ENCODE measurements around the gene ZFP62.

The ZFP62 gene

GRCh38 chr5:180868960-180869359 is 7.9 kb upstream of the ZFP62 start:
- DNase-seq (ENCODE audit: low read depth in 3 of 3): peak; percentile 32 to 70 (median 33)

GRCh38 chr5:180866985-180867384 is 5.9 kb upstream of the ZFP62 start:
- DNase-seq (ENCODE audit: low read depth in 3 of 3): no peak

GRCh38 chr5:180865981-180866695 is 5.1 kb upstream of the ZFP62 start:
- no peak for DNase-seq (ENCODE audit: low read depth in 3 of 3)

- no peak for DNase-seq (ENCODE audit: low read depth in 3 of 3)
Observed at GRCh38 chr5:180862645-180863044, 1.6 kb upstream of the ZFP62 start.

GRCh38 chr5:180860273-180860886 is 696 bp downstream of the ZFP62 start:
- DNase-seq (ENCODE audit: low read depth in 3 of 3): no peak

GRCh38 chr5:180858586-180858985 is 2.5 kb downstream of the ZFP62 start:
- no peak for DNase-seq (ENCODE audit: low read depth in 3 of 3)

GRCh38 chr5:180853848-180854176 is 7.3 kb downstream of the ZFP62 start:
- DNase-seq (ENCODE audit: low read depth in 3 of 3): no peak

- DNase-seq (ENCODE audit: low read depth in 3 of 3): no peak
Observed at GRCh38 chr5:180853121-180853847, 7.8 kb downstream of the ZFP62 start.

GRCh38 chr5:180852495-180852894 is 8.6 kb downstream of the ZFP62 start:
- no peak for DNase-seq (ENCODE audit: low read depth in 3 of 3)

- DNase-seq (ENCODE audit: low read depth in 3 of 3): no peak
Observed at GRCh38 chr5:180850434-180851078, 10.5 kb downstream of the ZFP62 start.

- no peak for DNase-seq (ENCODE audit: low read depth in 3 of 3)
Observed at GRCh38 chr5:180849827-180850226, 11.2 kb downstream of the ZFP62 start.

- no peak for DNase-seq (ENCODE audit: low read depth in 3 of 3)
Observed at GRCh38 chr5:180848878-180849277, 12.2 kb downstream of the ZFP62 start.

- DNase-seq (ENCODE audit: low read depth in 3 of 3): no peak
Observed at GRCh38 chr5:180848265-180848664, 12.8 kb downstream of the ZFP62 start.

GRCh38 chr5:180847026-180847425 is 14.1 kb downstream of the ZFP62 start:
- no peak for DNase-seq (ENCODE audit: low read depth in 3 of 3)

- DNase-seq (ENCODE audit: low read depth in 3 of 3): no peak
Observed at GRCh38 chr5:180844858-180845257, 16.2 kb downstream of the ZFP62 start.

- DNase-seq (ENCODE audit: low read depth in 3 of 3): no peak
Observed at GRCh38 chr5:180844432-180844831, 16.6 kb downstream of the ZFP62 start.

- no peak for DNase-seq (ENCODE audit: low read depth in 3 of 3)
Observed at GRCh38 chr5:180839935-180840334, 21.1 kb downstream of the ZFP62 start.

GRCh38 chr5:180839227-180839626 is 21.8 kb downstream of the ZFP62 start:
- no peak for DNase-seq (ENCODE audit: low read depth in 3 of 3)

- no peak for DNase-seq (ENCODE audit: low read depth in 3 of 3)
Observed at GRCh38 chr5:180837478-180837877, 23.6 kb downstream of the ZFP62 start.

- DNase-seq (ENCODE audit: low read depth in 3 of 3): peak in 2 of 3 experiments; percentile 22 to 34
Observed at GRCh38 chr5:180832638-180833068, 28.4 kb downstream of the ZFP62 start.

- DNase-seq (ENCODE audit: low read depth in 3 of 3): peak; percentile 49 to 79 (median 70)
Observed at GRCh38 chr5:180831139-180832093, 29.7 kb downstream of the ZFP62 start.
